Nephron progenitor cell (in vitro differentiated cells): ENCODE data around the gene STX10.
"Not testable (repeated sequence)": the region's sequence is repeated elsewhere in the genome, so short reads cannot be mapped to it uniquely, and the experiment has no call there.

Experiments
- DNase-seq: peaks from one replicate; pipeline ENCODE4 v3.0.0; 2021
- H3K27ac Mint-ChIP-seq: 2 replicates; pipeline ENCODE4 v1.8.0; 2021; ENCODE audit warnings: mild to moderate bottlenecking, moderate library complexity, mixed read lengths
- H3K27me3 Mint-ChIP-seq: 2 replicates; pipeline ENCODE4 v1.8.0; 2021; ENCODE audit warnings: mild to moderate bottlenecking, low read depth, mixed read lengths; ENCODE audit not compliant: poor library complexity
- H3K36me3 Mint-ChIP-seq: 2 replicates; pipeline ENCODE4 v1.8.0; 2021; ENCODE audit warnings: low read depth, mixed read lengths
- H3K4me1 Mint-ChIP-seq: 2 replicates; pipeline ENCODE4 v1.8.0; 2021; ENCODE audit warnings: mixed read lengths
- H3K4me3 Mint-ChIP-seq: 2 replicates; pipeline ENCODE4 v1.8.0; 2021; ENCODE audit warnings: mild to moderate bottlenecking, moderate library complexity, mixed read lengths
- H3K9me3 Mint-ChIP-seq: 2 replicates; pipeline ENCODE4 v1.8.0; 2021; ENCODE audit warnings: mild to moderate bottlenecking, moderate library complexity, mixed read lengths
- TF ChIP-seq, protein P1 (sequence below): fragments of 200-600 bp; sonication (generic); IDR thresholded peaks from 2 replicates; pipeline ENCODE4 v1.5.0; 2021; ENCODE audit warnings: antibody characterized with exemption

STX10 gene

DNA sequence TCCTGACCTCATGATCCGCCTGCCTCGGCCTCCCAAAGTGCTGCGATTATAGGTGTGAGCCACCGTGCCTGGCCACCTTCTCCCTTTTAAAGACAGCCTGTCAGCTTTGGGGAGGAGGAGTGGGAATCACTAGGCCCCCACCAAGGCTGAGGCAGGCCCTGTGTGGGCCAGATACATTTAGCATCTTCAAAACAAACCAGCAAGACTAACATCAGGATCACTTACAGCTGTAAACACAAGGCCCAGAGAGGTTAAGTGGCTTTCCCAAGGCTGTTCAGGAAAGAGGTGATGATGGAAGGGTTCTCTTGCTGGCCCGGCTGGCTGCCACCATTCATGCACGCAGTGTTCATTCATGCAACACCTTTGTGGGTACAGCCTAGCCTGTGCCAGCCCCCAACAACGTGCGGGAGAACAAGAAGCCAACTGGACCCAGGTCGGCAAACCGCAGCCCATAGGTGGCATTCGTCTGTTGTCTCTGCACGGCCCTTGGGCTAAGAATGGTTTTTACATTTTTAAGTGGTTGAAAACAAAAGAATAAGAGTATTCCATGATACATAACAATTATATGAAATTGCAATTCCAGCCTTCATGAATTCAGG is 23.1 kb upstream of the STX10 start:
- Mint-ChIP-seq H3K9me3 (no peaks in the 10 kb centered on the region), H3K36me3 (no peaks in the 10 kb centered on the region), H3K27me3 (peaks cover 2% of the 10 kb centered on the region), H3K4me3 (no peak overlapping the region), H3K27ac (no peak overlapping the region), H3K4me1 (peaks cover 45% of the 10 kb centered on the region)
- no peak for DNase-seq
- TF ChIP-seq, protein P1, sequence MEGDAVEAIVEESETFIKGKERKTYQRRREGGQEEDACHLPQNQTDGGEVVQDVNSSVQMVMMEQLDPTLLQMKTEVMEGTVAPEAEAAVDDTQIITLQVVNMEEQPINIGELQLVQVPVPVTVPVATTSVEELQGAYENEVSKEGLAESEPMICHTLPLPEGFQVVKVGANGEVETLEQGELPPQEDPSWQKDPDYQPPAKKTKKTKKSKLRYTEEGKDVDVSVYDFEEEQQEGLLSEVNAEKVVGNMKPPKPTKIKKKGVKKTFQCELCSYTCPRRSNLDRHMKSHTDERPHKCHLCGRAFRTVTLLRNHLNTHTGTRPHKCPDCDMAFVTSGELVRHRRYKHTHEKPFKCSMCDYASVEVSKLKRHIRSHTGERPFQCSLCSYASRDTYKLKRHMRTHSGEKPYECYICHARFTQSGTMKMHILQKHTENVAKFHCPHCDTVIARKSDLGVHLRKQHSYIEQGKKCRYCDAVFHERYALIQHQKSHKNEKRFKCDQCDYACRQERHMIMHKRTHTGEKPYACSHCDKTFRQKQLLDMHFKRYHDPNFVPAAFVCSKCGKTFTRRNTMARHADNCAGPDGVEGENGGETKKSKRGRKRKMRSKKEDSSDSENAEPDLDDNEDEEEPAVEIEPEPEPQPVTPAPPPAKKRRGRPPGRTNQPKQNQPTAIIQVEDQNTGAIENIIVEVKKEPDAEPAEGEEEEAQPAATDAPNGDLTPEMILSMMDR = no peak

DNA sequence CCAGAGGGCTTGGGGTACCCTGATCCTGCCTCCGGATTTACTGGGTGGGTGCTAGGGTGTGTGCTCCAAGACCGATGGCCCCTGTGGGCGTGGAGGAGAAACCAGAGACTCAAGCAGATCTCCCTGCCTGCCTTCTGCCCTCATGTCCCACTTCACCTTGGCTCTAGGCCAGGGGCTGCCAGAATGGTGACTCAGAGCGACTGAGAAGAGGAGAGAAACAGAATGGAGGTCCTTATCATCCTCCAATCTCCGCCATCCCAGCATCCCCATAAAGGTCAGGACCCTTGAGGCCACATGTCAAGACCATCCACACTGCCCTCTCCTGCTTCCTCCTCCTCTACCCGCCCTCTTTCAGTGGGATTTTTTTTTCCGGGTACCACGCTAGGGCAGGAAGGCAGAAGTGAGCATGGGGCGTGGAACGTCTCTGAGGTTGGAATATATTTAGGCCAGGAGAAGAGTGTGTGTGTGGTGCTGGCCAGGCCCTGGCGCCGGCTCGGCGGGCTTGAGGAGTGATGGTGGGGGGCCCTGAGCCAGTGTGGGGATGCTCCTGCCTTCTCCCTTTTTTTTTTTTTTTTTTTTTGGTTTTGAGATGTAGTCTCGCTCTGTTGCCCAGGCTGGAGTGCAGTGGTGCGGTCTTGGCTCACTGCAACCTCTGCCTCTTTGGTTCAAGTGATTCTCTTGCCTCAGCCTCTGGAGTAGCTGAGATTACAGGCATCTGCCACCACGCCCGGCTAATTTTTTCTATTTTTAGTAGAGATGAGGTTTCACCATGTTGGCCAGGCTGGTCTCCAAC is 22.4 kb upstream of the STX10 start:
- TF ChIP-seq, protein P1 = no peak
- Mint-ChIP-seq H3K4me3 (no peak overlapping the region), H3K36me3 (no peaks in the 10 kb centered on the region), H3K27ac (peak overlapping the region; percentile 69), H3K27me3 (peaks cover 2% of the 10 kb centered on the region), H3K4me1 (peaks cover 51% of the 10 kb centered on the region), H3K9me3 (no peaks in the 10 kb centered on the region)
- no peak for DNase-seq

DNA sequence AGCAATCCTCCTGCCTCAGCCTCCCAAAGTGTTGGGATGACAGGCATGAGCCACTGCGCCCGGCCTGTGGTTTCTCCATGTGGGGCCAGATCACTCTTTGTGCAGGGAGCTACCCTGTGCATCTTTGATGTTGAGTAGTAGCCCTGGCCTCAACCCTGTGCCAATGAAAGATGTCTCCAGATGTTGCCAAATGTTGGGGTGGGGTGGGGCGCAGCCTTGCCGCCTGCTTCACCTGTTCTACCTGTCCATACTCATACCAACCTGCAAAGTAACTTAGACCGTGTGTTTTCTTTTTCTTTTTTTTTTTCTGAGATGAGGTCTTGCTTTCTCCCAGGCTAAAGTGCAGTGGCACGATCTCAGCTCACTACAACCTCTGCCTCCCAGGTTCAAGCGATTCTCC is 21.0 kb upstream of the STX10 start:
- H3K4me3 Mint-ChIP-seq = no peak overlapping the region
- H3K36me3 Mint-ChIP-seq = no peaks in the 10 kb centered on the region
- H3K27me3 Mint-ChIP-seq = peaks cover 5% of the 10 kb centered on the region
- H3K9me3 Mint-ChIP-seq = no peaks in the 10 kb centered on the region
- DNase-seq = no peak
- H3K4me1 Mint-ChIP-seq = peaks cover 57% of the 10 kb centered on the region
- TF ChIP-seq, protein P1 = no peak
- no peak overlapping the region for H3K27ac Mint-ChIP-seq

DNA sequence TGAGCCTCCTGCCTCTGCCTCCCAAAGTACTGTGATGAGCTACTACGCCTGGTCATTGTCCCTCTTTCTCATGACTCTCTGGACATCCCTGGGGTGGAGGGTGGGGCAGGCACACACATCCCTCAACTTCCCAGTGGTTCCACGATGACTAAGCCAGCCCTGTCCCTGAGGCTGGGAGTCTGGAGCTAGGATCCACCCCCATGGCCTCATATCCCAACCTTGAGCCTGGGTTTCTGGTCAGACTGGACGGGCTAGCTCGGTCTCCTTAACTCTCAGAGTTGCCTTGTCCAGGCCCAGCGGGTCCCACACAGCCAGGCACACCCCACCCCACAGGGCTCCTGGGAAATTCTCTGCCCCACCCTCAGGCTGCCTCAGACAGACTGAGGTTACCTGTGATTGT is 19.6 kb upstream of the STX10 start:
- Mint-ChIP-seq H3K4me3 (no peak overlapping the region), H3K27ac (peak overlapping the region; percentile 26), H3K36me3 (no peaks in the 10 kb centered on the region), H3K4me1 (peaks cover 69% of the 10 kb centered on the region), H3K9me3 (no peaks in the 10 kb centered on the region), H3K27me3 (peaks cover 5% of the 10 kb centered on the region)
- no peak for DNase-seq
- TF ChIP-seq, protein P1 = no peak

DNA sequence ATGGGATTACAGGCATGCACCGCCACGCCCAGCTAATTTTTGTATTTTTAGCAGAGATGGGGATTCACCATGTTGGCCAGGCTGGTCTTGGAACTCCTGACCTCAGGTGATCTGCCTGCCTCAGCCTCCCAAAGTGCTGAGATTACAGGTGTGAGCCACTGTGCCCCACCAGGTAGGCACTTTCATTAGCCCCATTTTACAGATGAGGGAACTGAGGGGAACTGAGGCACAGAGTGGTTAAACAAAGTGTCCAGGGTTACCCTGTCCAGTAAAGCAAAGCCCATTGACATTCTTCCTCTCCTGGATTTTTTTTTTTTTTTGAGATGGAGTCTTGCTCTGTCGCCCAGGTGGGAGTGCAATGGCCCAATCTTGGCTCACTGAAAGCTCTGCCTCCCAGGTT is 16.0 kb upstream of the STX10 start:
- not testable (repeated sequence) for H3K4me3 Mint-ChIP-seq, H3K27me3 Mint-ChIP-seq, H3K36me3 Mint-ChIP-seq, DNase-seq, H3K9me3 Mint-ChIP-seq
- H3K27ac Mint-ChIP-seq = peak overlapping the region; percentile 99
- H3K4me1 Mint-ChIP-seq = peaks cover 72% of the 10 kb centered on the region

DNA sequence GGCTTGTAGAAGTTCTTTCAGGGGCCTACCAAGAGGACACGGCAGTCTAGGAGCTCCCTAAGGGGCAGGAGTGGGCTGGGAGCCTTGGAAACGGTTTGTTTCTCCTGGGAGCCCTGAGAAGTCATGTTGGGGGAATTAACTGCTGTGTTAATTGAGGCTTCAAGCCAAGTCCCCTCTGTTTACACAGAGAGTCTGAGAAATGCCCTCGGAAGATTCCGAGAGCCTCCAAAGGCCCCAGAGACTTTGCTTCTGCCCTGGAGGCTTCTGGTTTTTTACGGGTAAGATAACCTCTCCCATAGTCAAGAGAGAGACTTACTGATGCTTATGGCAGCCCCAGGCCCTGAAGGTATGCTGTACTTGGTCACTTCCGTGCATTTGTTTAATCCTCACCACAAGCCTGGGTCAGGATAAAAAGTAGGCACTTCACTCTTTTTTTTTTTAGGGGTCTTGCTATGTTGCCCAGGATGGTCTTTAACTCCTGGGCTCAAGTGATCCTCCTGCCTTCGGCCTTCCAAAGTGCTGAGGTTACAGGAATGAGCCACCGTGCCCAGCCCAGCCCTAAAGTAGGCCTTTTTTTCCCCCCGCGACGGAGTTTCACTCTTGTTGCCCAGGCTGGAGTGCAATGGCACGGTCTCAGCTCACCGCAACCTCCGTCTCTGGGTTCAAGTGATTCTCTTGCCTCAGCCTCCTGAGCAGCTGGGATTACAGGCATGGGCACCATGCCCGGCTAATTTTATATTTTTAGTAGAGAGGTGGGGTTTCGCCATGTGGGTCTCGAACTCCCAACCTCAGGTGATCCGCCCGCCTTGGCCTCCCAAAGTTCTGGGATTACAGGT is 15.2 kb upstream of the STX10 start:
- Mint-ChIP-seq H3K36me3 (no peaks in the 10 kb centered on the region), H3K4me1 (peaks cover 68% of the 10 kb centered on the region), H3K4me3 (no peak overlapping the region), H3K9me3 (no peaks in the 10 kb centered on the region), H3K27me3 (peaks cover 5% of the 10 kb centered on the region), H3K27ac (peak overlapping the region; percentile 99)
- TF ChIP-seq, protein P1 = no peak
- DNase-seq = no peak
